Astrocyte (in vitro differentiated cells and primary cell): ENCODE data around the gene RNF166. TPM values are rescaled to one million over a fixed set of nuclear protein-coding genes. Genes with fewer than 3 reads are reported as not detected.

ENCODE experiments used
- DNase-seq: peaks from one replicate; pipeline ENCODE4 v3.0.0-alpha.2; 2010; ENCODE audit warnings: low read depth
- FAIRE-seq: peaks from 2 replicates; lab custom pipeline; 2011; peaks lifted over from hg19 to GRCh38; lab: Jason Lieb, UNC
- H2AFZ ChIP-seq: 2 replicates; pipeline ENCODE4 v1.6.0; 2012; ENCODE audit warnings: low read depth, low read length, inconsistent platforms
- H3K27ac ChIP-seq: 2 replicates; pipeline ENCODE4 v1.5.1; 2011; ENCODE audit warnings: low read depth, low read length, inconsistent platforms
- H3K27me3 ChIP-seq: 2 replicates; pipeline ENCODE4 v1.6.0; 2011; ENCODE audit warnings: low read length, inconsistent platforms; ENCODE audit not compliant: insufficient read depth
- H3K36me3 ChIP-seq: 2 replicates; pipeline ENCODE4 v1.5.1; 2011; ENCODE audit warnings: low read length, inconsistent platforms; ENCODE audit not compliant: insufficient read depth
- H3K4me1 ChIP-seq: 2 replicates; pipeline ENCODE4 v1.5.1; 2011; ENCODE audit warnings: low read length, inconsistent platforms; ENCODE audit not compliant: insufficient read depth
- H3K4me2 ChIP-seq: 2 replicates; pipeline ENCODE4 v1.6.0; 2012; ENCODE audit warnings: low read length, inconsistent platforms
- H3K4me3 ChIP-seq: 2 replicates; pipeline ENCODE4 v1.5.1; 2011; ENCODE audit warnings: low read depth, mild to moderate bottlenecking, low read length, inconsistent platforms; ENCODE audit not compliant: insufficient read depth
- H3K79me2 ChIP-seq: 2 replicates; pipeline ENCODE4 v1.6.0; 2012; ENCODE audit warnings: mild to moderate bottlenecking, low read length, inconsistent platforms; ENCODE audit not compliant: insufficient read depth
- H3K9ac ChIP-seq: 2 replicates; pipeline ENCODE4 v1.6.0; 2012; ENCODE audit warnings: mild to moderate bottlenecking, low read length, inconsistent platforms
- H3K9me3 ChIP-seq: 2 replicates; pipeline ENCODE4 v1.5.1; 2012; ENCODE audit warnings: low read depth, mild to moderate bottlenecking, low read length, inconsistent platforms; ENCODE audit not compliant: insufficient read depth
- H4K20me1 ChIP-seq: 2 replicates; pipeline ENCODE4 v1.6.0; 2012; ENCODE audit warnings: low read length, inconsistent platforms; ENCODE audit not compliant: insufficient read depth
- H3K27ac Mint-ChIP-seq: one replicate; pipeline ENCODE4 v1.8.0; 2021; ENCODE audit warnings: mild to moderate bottlenecking, mixed read lengths; ENCODE audit not compliant: unreplicated experiment
- H3K27me3 Mint-ChIP-seq: one replicate; pipeline ENCODE4 v1.8.0; 2021; ENCODE audit warnings: low read depth, mixed read lengths; ENCODE audit not compliant: unreplicated experiment
- H3K36me3 Mint-ChIP-seq: one replicate; pipeline ENCODE4 v1.8.0; 2021; ENCODE audit warnings: low read depth, mixed read lengths; ENCODE audit not compliant: unreplicated experiment
- H3K4me1 Mint-ChIP-seq: one replicate; pipeline ENCODE4 v1.8.0; 2021; ENCODE audit warnings: low read depth, mixed read lengths; ENCODE audit not compliant: unreplicated experiment
- H3K4me3 Mint-ChIP-seq: one replicate; pipeline ENCODE4 v1.8.0; 2021; ENCODE audit warnings: mild to moderate bottlenecking, moderate library complexity, mixed read lengths; ENCODE audit not compliant: unreplicated experiment
- H3K9me3 Mint-ChIP-seq: one replicate; pipeline ENCODE4 v1.8.0; 2021; ENCODE audit warnings: mild to moderate bottlenecking, mixed read lengths; ENCODE audit not compliant: unreplicated experiment
- CTCF ChIP-seq: IDR thresholded peaks from 2 replicates; pipeline ENCODE4 v1.5.1; 2011; ENCODE audit warnings: low read depth, mild to moderate bottlenecking, inconsistent platforms, low read length, moderate library complexity; ENCODE audit not compliant: insufficient read depth
- EZH2 ChIP-seq: IDR thresholded peaks from 2 replicates; pipeline ENCODE4 v1.6.1; 2012; ENCODE audit warnings: mild to moderate bottlenecking, low read length, inconsistent platforms; ENCODE audit not compliant: insufficient read depth
- total RNA-seq: library from RNA; stranded (reverse); gene quantifications from 2 replicates; pipeline ENCODE4 v1.2.1, GENCODE V29; 2021

The RNF166 gene
- total RNA-seq, 1 donor from 2014 or later = 15.4 TPM

- no peaks in the 10 kb centered on the region for H3K9me3 ChIP-seq
- no peaks in the 10 kb centered on the region for H3K27me3 ChIP-seq
- DNase-seq (no peak), FAIRE-seq (no peak)
- H4K20me1 ChIP-seq = peaks cover 35% of the 10 kb centered on the region
- H3K4me1 ChIP-seq = no peaks in the 10 kb centered on the region
- H3K27ac ChIP-seq = no peak overlapping the region
- H3K9me3 Mint-ChIP-seq = no peaks in the 10 kb centered on the region
- H3K4me1 Mint-ChIP-seq = no peaks in the 10 kb centered on the region
- no peak overlapping the region for H3K9ac ChIP-seq
- TF ChIP-seq CTCF = no peak
- TF ChIP-seq EZH2 = no peak
- H3K4me3 ChIP-seq = no peak overlapping the region
- no peak overlapping the region for H3K27ac Mint-ChIP-seq
- H3K4me2 ChIP-seq = no peak overlapping the region
- no peaks in the 10 kb centered on the region for H3K27me3 Mint-ChIP-seq
- H2AFZ ChIP-seq = no peak overlapping the region
- peaks cover 20% of the 10 kb centered on the region for H3K36me3 ChIP-seq
- H3K4me3 Mint-ChIP-seq = no peak overlapping the region
- H3K36me3 Mint-ChIP-seq = peaks cover 16% of the 10 kb centered on the region
- H3K79me2 ChIP-seq = peaks cover 5% of the 10 kb centered on the region
Measured at GRCh38 chr16:88720396-88720970, 14.3 kb upstream of the RNF166 start.

GRCh38 chr16:88719933-88720296, 13.7 kb upstream of the RNF166 start:
- Mint-ChIP-seq H3K4me3 (no peak overlapping the region), H3K27ac (no peak overlapping the region), H3K27me3 (no peaks in the 10 kb centered on the region), H3K9me3 (no peaks in the 10 kb centered on the region), H3K36me3 (peaks cover 16% of the 10 kb centered on the region), H3K4me1 (no peaks in the 10 kb centered on the region)
- H3K27me3 ChIP-seq = no peaks in the 10 kb centered on the region
- H3K4me1 ChIP-seq = no peaks in the 10 kb centered on the region
- no peak for TF ChIP-seq EZH2
- no peak for TF ChIP-seq CTCF
- H2AFZ ChIP-seq = no peak overlapping the region
- H3K4me3 ChIP-seq = no peak overlapping the region
- peaks cover 38% of the 10 kb centered on the region for H4K20me1 ChIP-seq
- no peak for FAIRE-seq
- no peak overlapping the region for H3K27ac ChIP-seq
- no peak overlapping the region for H3K4me2 ChIP-seq
- no peak for DNase-seq
- H3K9me3 ChIP-seq = no peaks in the 10 kb centered on the region
- H3K36me3 ChIP-seq = peaks cover 20% of the 10 kb centered on the region
- H3K9ac ChIP-seq = no peak overlapping the region
- peaks cover 5% of the 10 kb centered on the region for H3K79me2 ChIP-seq

GRCh38 chr16:88719267-88719932, 13.2 kb upstream of the RNF166 start:
- Histone ChIP-seq H3K36me3 (peaks cover 20% of the 10 kb centered on the region), H3K79me2 (peaks cover 5% of the 10 kb centered on the region), H2AFZ (no peak overlapping the region), H3K4me1 (no peaks in the 10 kb centered on the region), H3K27me3 (no peaks in the 10 kb centered on the region), H3K27ac (no peak overlapping the region), H3K9ac (no peak overlapping the region), H3K4me3 (no peak overlapping the region), H3K4me2 (no peak overlapping the region), H4K20me1 (peaks cover 43% of the 10 kb centered on the region), H3K9me3 (no peaks in the 10 kb centered on the region)
- H3K9me3 Mint-ChIP-seq = no peaks in the 10 kb centered on the region
- peaks cover 16% of the 10 kb centered on the region for H3K36me3 Mint-ChIP-seq
- no peaks in the 10 kb centered on the region for H3K27me3 Mint-ChIP-seq
- TF ChIP-seq CTCF (no peak), EZH2 (no peak)
- no peak for DNase-seq
- no peak overlapping the region for H3K27ac Mint-ChIP-seq
- no peak overlapping the region for H3K4me3 Mint-ChIP-seq
- no peaks in the 10 kb centered on the region for H3K4me1 Mint-ChIP-seq
- no peak for FAIRE-seq
